Common myeloid progenitor, CD34-positive (primary cell): ENCODE measurements around the gene DPY19L3.

Source experiments
- CTCF ChIA-PET: fragments of 350-600 bp; sonication (Branson Sonifier 250); formaldehyde crosslinking; loops from one replicate; lab custom pipeline; 2021; ENCODE audit warnings: antibody characterized with exemption; lab: Charles Lee
- POLR2A ChIA-PET: fragments of 350-600 bp; sonication (Branson Sonifier 250); formaldehyde crosslinking; loops from one replicate; lab custom pipeline; 2021; ENCODE audit warnings: antibody characterized with exemption; lab: Charles Lee
- DNase-seq, 3 donors: peaks; one replicate each; pipeline versions ENCODE4 v3.0.0 to v3.0.0-alpha.2; 2013
- H3K27ac ChIP-seq, 2 experiments: 1 replicate in 1 of 2; 2 replicates in 1 of 2; pipeline ENCODE4 v1.7.0; 2013; ENCODE audit warnings: inconsistent platforms in 2 of 2, low read length in 2 of 2, mild to moderate bottlenecking in 2 of 2, low read depth in 1 of 2, moderate library complexity in 1 of 2; ENCODE audit not compliant: severe bottlenecking in 2 of 2, insufficient read depth in 1 of 2, poor library complexity in 1 of 2
- H3K27me3 ChIP-seq, 5 experiments: replicated peaks in 2 of 5; 1 replicate in 3 of 5; 2 replicates in 2 of 5; pipeline versions ENCODE4 v1.6.1 to v1.7.0; 2013; ENCODE audit warnings: low read length in 4 of 5, mild to moderate bottlenecking in 2 of 5, moderate library complexity in 2 of 5, inconsistent platforms in 1 of 5; ENCODE audit not compliant: insufficient read depth in 5 of 5, control insufficient read depth in 4 of 5
- H3K36me3 ChIP-seq, 4 experiments: 1 replicate in 2 of 4; 2 replicates in 2 of 4; pipeline versions ENCODE4 v1.6.1 to v1.7.0; 2013; ENCODE audit warnings: low read length in 3 of 4, control low read depth in 1 of 4, mild to moderate bottlenecking in 1 of 4; ENCODE audit not compliant: control insufficient read depth in 4 of 4, insufficient read depth in 4 of 4
- H3K4me1 ChIP-seq, 4 experiments: 1 replicate in 3 of 4; 2 replicates in 1 of 4; pipeline versions ENCODE4 v1.6.1 to v1.7.1; 2013; ENCODE audit warnings: low read length in 3 of 4, mild to moderate bottlenecking in 3 of 4, control low read depth in 1 of 4, inconsistent platforms in 1 of 4, moderate library complexity in 1 of 4; ENCODE audit not compliant: control insufficient read depth in 4 of 4, insufficient read depth in 4 of 4; ENCODE audit errors: control extremely low read depth in 1 of 4
- H3K4me3 ChIP-seq, 7 experiments: 1 replicate in 4 of 7; 2 replicates in 3 of 7; pipeline versions ENCODE4 v1.5.1 to v1.7.0; 2013; ENCODE audit warnings: mild to moderate bottlenecking in 7 of 7, low read length in 6 of 7, moderate library complexity in 6 of 7, inconsistent platforms in 2 of 7, low read depth in 2 of 7, control low read depth in 1 of 7; ENCODE audit not compliant: insufficient read depth in 4 of 7, control insufficient read depth in 1 of 7; ENCODE audit errors: extremely low read depth in 1 of 7
- H3K9me3 ChIP-seq, 5 experiments: 1 replicate in 4 of 5; 2 replicates in 1 of 5; pipeline versions ENCODE4 v1.6.1 to v1.7.1; 2013; ENCODE audit warnings: low read length in 4 of 5, mild to moderate bottlenecking in 2 of 5, inconsistent platforms in 1 of 5, low read depth in 1 of 5, moderate library complexity in 1 of 5; ENCODE audit not compliant: control insufficient read depth in 4 of 5, insufficient read depth in 2 of 5; ENCODE audit errors: control extremely low read depth in 1 of 5
- WGBS: methylation state at CpG from one replicate; pipeline ENCODE4 v1.1.5; 2013; ENCODE audit not compliant: insufficient coverage; 5-methylcytosine and 5-hydroxymethylcytosine counted together

Gene DPY19L3

DNA sequence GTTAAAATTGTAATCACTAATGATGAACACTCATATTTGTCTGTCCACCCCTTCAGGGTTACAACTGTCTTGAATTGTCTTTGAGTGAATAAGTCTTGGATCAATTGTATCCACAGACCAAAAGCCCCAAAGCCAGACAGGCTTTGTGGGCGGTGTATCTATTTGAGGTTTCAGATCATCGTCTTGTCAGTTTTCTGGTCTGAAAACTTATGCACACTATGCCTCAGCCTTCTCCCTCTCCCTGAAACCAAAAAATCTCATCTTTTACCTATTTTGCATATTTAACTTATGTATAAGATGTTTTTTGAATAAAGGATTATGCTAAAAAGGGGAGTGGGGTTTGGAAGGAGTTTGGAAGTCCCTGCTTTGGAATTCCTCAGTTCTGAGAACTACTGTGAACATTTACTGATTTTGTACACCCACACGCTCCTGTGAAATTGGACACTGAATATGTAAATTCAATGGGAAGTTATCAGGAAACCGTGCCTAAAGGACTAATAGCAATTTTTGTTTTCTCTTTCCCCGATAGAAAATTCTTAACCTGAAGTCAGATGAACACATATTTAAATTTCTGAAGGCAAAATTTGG, 52.1 kb downstream of the DPY19L3 start:
- H3K36me3 ChIP-seq: peaks cover 9 to 32% (median 15%) of the 10 kb centered on the region in 4 experiments
- no peaks in the 10 kb centered on the region for H3K27me3 ChIP-seq
- ChIA-PET CTCF (no interaction called here), POLR2A (no interaction called here)
- H3K27ac ChIP-seq: no peak overlapping the region
- DNase-seq: no peak
- H3K4me1 ChIP-seq: no peaks in the 10 kb centered on the region
- H3K4me3 ChIP-seq: no peak overlapping the region
- WGBS: no CpG with 5 or more reads among the region's 5 CpGs
- H3K9me3 ChIP-seq: no peaks in the 10 kb centered on the region

DNA sequence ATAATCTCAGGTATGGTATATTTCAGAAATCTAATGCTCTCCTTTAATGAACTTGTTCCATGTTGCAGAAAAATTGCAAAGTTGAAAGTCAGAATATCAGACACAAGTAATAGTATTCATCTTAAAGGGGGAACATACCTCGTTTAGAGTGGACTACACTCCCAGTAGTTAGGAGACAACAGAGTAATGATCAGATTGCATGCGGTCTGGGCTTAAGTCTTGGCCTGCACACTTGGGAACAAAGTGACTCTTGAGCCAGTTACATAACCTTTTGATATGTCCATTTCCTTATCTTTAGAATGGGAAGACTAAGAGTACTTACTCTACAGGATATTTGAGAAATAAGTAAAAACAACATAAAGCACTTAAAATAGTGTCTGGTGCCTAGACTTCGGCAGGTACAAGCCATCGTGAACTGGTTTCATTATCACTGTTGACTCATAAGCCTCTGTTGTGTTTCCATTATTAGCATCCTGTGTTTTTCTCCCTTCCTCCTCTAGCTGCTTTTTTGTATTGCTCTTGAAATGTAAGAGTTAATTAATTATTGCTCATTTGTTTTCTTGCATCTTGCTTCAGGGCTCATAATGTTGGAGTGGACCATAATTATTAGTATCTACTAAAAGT, 53.0 kb downstream of the DPY19L3 start:
- peaks cover 9 to 30% (median 15%) of the 10 kb centered on the region in 4 experiments for H3K36me3 ChIP-seq
- WGBS: 100% methylated on average over 3 of the region's 4 CpGs
- DNase-seq: no peak
- H3K9me3 ChIP-seq: no peaks in the 10 kb centered on the region
- no peak overlapping the region for H3K27ac ChIP-seq
- H3K4me3 ChIP-seq: no peak overlapping the region
- POLR2A ChIA-PET: no interaction called here
- no peaks in the 10 kb centered on the region for H3K4me1 ChIP-seq
- H3K27me3 ChIP-seq: no peaks in the 10 kb centered on the region
- CTCF ChIA-PET: no interaction called here

DNA sequence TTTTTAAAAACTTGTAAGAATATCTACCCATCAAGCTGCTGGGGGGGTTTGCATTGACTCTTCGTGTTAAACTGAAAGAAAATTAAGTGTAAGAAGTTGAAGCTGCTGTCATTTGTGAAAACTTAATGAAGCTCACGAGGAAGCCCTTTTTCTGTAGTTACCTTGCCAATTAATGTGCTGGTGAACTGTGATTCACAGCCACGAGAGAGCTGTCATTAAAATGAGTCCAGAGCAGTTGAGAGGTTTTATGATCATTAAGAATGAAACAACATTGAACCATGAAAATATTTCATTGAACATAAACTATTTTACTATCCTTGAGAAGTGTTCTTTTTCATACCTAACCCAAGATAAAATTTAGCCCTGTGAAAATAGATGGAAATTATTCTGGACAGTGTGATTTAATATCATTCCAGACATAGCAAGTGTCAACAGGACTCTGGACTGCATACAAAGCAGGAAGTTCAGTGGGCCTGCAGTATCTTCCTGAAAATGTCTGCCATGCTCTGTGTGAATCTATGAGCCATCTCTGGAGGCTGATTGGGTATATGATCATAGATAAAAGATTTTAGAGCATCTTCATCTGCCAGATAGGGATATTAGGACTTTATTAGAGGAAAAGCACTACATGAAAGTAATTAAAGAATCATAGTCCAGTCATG, 53.8 kb downstream of the DPY19L3 start:
- Histone ChIP-seq H3K27ac (no peak overlapping the region), H3K4me1 (no peaks in the 10 kb centered on the region), H3K4me3 (no peak overlapping the region), H3K36me3 (peaks cover 9 to 29% (median 15%) of the 10 kb centered on the region in 4 experiments), H3K27me3 (no peaks in the 10 kb centered on the region), H3K9me3 (no peaks in the 10 kb centered on the region)
- whole genome bisulfite sequencing: 100% methylated on average over 2 of the region's 3 CpGs
- CTCF ChIA-PET: no interaction called here
- no peak for DNase-seq
- POLR2A ChIA-PET: no interaction called here

DNA sequence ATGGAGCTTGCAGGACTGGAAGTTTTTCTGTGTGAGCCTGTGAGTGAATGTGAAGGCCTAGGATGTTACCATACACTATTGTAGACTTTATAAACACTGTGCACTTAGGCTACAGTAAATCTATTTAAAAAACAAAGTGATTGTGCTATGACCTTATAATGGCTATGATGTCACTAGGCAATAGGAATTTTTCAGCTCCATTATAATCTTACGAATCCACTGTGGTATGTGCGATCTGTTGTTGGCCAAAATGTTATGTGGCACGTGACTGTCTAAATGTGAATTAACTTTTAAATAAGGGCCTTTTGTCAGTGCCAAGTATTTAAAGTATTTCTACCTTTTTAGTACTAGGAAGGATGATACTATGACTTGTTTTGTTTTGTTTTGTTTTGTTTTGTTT, 54.9 kb downstream of the DPY19L3 start:
- POLR2A ChIA-PET: no interaction called here
- WGBS: 93% methylated on average over 3 of the region's 3 CpGs
- CTCF ChIA-PET: no interaction called here
- Histone ChIP-seq H3K27ac (no peak overlapping the region), H3K27me3 (no peaks in the 10 kb centered on the region), H3K4me3 (no peak overlapping the region), H3K4me1 (no peaks in the 10 kb centered on the region), H3K9me3 (no peaks in the 10 kb centered on the region), H3K36me3 (peaks cover 8 to 21% (median 14%) of the 10 kb centered on the region in 4 experiments)
- DNase-seq: no peak

DNA sequence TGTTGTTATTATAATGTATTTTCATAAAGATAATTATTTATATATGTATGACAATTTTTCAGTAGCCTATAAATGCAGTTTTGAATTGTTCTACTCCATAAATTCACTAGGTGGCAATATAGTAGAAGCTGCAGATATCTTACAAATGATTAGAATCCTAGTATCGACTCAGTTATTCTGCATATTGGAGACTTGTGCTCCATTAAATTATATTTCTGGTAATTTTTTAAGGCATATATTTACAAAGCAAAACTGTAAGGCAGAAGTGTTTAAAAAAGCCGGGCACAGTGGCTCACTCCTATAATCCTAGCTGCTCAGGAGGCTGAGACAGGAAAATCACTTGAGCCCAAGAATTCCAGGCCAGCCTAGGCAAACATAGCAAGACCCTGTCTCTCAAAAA, 58.7 kb downstream of the DPY19L3 start:
- POLR2A ChIA-PET: no interaction called here
- peak; percentile 11 to 34 (median 33) for DNase-seq
- WGBS: 100% methylated on average over 1 of the region's 2 CpGs
- no peak overlapping the region for H3K27ac ChIP-seq
- CTCF ChIA-PET: interaction anchor here (1.1 to 1.7 kb wide), 6 partner anchors 10 to 108 kb away, joined by 3 to 9 read pairs (median 4); no protein-coding TSS in a partner anchor
- H3K4me1 ChIP-seq: no peaks in the 10 kb centered on the region
- no peak overlapping the region for H3K4me3 ChIP-seq
- H3K36me3 ChIP-seq: peaks cover 1 to 10% (median 5%) of the 10 kb centered on the region in 4 experiments
- no peaks in the 10 kb centered on the region for H3K27me3 ChIP-seq
- no peaks in the 10 kb centered on the region for H3K9me3 ChIP-seq

DNA sequence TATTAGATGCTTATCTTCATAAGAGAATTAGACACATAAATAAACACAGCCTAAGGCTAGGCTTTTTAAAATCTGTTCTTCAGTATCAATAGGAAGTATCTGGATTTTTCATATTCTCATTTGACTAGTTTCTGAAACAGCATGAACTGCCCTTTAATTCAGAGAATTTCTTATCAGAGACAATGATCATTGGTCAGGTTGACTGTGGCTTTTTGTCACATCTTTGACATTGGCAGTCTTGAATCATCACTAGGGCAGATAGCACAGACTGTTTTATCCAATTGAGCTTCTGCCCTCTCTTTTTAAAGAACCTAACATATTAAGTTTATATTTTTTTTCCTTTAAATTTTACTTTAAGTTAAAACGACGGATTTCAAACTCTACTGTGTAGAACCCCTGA, 59.6 kb downstream of the DPY19L3 start:
- Histone ChIP-seq H3K27ac (no peak overlapping the region), H3K36me3 (peaks cover 2 to 13% (median 6%) of the 10 kb centered on the region in 4 experiments), H3K4me3 (no peak overlapping the region), H3K27me3 (no peaks in the 10 kb centered on the region), H3K9me3 (no peaks in the 10 kb centered on the region), H3K4me1 (no peaks in the 10 kb centered on the region)
- WGBS: no CpG with 5 or more reads among the region's 2 CpGs
- POLR2A ChIA-PET: no interaction called here
- CTCF ChIA-PET: interaction anchor here (1.1 to 1.7 kb wide), 7 partner anchors 9 to 107 kb away, joined by 3 to 9 read pairs (median 4); no protein-coding TSS in a partner anchor
- DNase-seq: no peak

DNA sequence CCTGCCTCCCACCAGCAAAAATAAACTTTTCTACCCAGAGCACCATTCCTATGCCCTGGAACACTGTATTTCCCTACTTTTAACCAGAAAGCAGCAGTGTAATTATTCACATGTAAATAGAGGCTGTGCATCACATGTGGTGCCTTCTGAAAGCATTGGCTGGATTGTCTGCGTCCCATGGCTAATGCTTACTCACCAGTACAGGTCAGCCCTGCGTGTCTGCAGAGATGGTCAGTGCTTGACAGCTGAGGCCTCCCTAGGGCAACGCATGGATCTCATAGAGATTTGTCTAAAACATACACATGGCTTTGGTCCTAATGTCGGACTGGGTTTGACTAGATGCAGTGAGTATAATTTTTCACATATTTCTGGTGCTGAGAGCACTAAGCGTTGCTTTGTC, 64.2 kb downstream of the DPY19L3 start:
- no peaks in the 10 kb centered on the region for H3K27me3 ChIP-seq
- peaks cover 2 to 15% (median 7%) of the 10 kb centered on the region in 4 experiments for H3K36me3 ChIP-seq
- H3K4me1 ChIP-seq: no peaks in the 10 kb centered on the region
- H3K27ac ChIP-seq: no peak overlapping the region
- POLR2A ChIA-PET: no interaction called here
- DNase-seq: no peak
- whole genome bisulfite sequencing: 100% methylated on average over 3 of the region's 5 CpGs
- CTCF ChIA-PET: no interaction called here
- H3K4me3 ChIP-seq: no peak overlapping the region
- no peaks in the 10 kb centered on the region for H3K9me3 ChIP-seq
